Ovary (tissue), 9 donors: Measurements from ENCODE around the gene PKNOX1. TPM values are rescaled to one million over a fixed set of nuclear protein-coding genes. Genes with fewer than 3 reads are reported as not detected.

Experiments used
- DNase-seq, 5 donors: peaks; one replicate each; pipeline ENCODE4 v3.0.0-alpha.2; 2019 to 2020
- H3K27ac ChIP-seq, 2 donors: fragments of 200-600 bp; one replicate each; pipeline versions ENCODE4 v1.5.1 to v1.8.0; 2019 to 2022
- H3K27me3 ChIP-seq: fragments of 200-600 bp; one replicate; pipeline ENCODE4 v1.8.0; 2022
- H3K36me3 ChIP-seq: fragments of 200-600 bp; sonication (generic); one replicate; pipeline ENCODE4 v1.5.1; 2019
- H3K4me1 ChIP-seq: one replicate; pipeline ENCODE4 v1.8.1; 2013; ENCODE audit warnings: mild to moderate bottlenecking, moderate library complexity; ENCODE audit not compliant: insufficient read depth
- H3K4me3 ChIP-seq: fragments of 200-600 bp; sonication (generic); one replicate; pipeline ENCODE4 v1.5.1; 2017
- H3K9me3 ChIP-seq, 2 donors: fragments of 200-600 bp in 1 of 2; sonication (generic) in 1 of 2; one replicate each; pipeline versions ENCODE4 v1.5.1 to v1.8.1; 2013 to 2019; ENCODE audit warnings: mild to moderate bottlenecking in 1 of 2, moderate library complexity in 1 of 2
- EP300 ChIP-seq: sonication (generic); formaldehyde crosslinking; IDR thresholded peaks from one replicate; pipeline ENCODE4 v1.6.1; 2017; ENCODE audit warnings: antibody characterized with exemption
- POLR2A ChIP-seq: fragments of 450-650 bp; IDR thresholded peaks from one replicate; pipeline ENCODE4 v1.6.1; 2017; ENCODE audit warnings: antibody characterized with exemption, mild to moderate bottlenecking, moderate library complexity
- WGBS, 3 donors: extraction: QIAGEN DNeasy Blood & Tissue Kit in 1 of 3; methylation state at CpG; one replicate each; pipeline versions ENCODE4 v1.1.5 to v1.1.7; 2013 to 2017; 5-methylcytosine and 5-hydroxymethylcytosine counted together
- intact Hi-C, 4 donors: fragments of 100-400 bp; cut with DNase I; formaldehyde crosslinking; loops; one replicate each; pipeline versions ENCODE4 v1.11.0 to v1.15.1; 2022 to 2023
- polyA plus RNA-seq, 2 donors: library from polyadenylated mRNA; stranded (reverse); fragments of 200-250 nt in 1 of 2; fragments of 350-450 nt in 1 of 2; fragmentation: Illumina TruSeq in 1 of 2; extraction: RNeasy Lipid Tissue Mini Kit (QIAGEN cat#74804) in 1 of 2; gene quantifications; one replicate each; pipeline ENCODE4 v1.2.3, GENCODE V29; 2013 to 2014
- total RNA-seq, 7 donors: library from RNA; depleted of rRNA in 2 of 7; stranded (reverse); fragments of >200 nt in 2 of 7; fragmentation: NEBNext Ultra II Directional in 3 of 7; extraction: Animal tissue kit (Norgen Biotek cat#: 25700) in 3 of 7; gene quantifications; one replicate each; pipeline versions ENCODE4 v1.1.0 to v1.2.4, GENCODE V29; 2016 to 2023
- TF ChIP-seq, protein P1 (sequence below), 3 donors: fragments of 450-650 bp in 2 of 3; fragments of 200-600 bp in 1 of 3; IDR thresholded peaks; one replicate each; pipeline versions ENCODE4 v1.5.1 to v1.8.0; 2016 to 2022; ENCODE audit warnings: antibody characterized with exemption in 3 of 3, mild to moderate bottlenecking in 1 of 3
- donor health status: DM: no; HTN: no; CAD: no; lungs with moderate emphysema.
- donor health status: DM: no; HTN: no; CAD: no.
- donor health status: Bipolar disorder and iron deficiency.
- donor health status: DM: yes; HTN: yes; CAD: no.
- donor health status: DM: no; HTN: no; CAD: no.
- donor health status: DM: yes; HTN: yes; CAD: no.

PKNOX1 gene
- total and polyA plus RNA-seq, 9 donors: 7.0 to 50.9 (median 25.4) TPM

DNA sequence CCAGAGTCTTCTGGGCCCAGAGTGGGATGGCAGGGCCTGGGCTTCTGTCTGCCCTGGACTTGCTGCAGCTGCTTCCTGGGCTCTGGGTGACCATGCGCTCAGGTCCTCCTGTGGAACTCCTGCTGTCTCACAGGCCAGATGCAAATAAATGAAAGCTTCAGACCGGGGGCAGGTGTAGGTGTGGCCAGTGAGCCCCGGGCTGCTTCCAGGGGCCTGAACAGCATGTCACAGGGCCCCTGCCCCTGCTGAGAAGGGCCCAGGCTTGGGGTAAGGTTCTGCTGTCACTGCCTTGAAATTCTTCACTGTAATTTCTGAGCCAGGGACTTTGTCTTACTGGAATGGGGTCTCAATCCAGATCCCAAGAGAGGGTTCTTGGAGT, 2.5 kb upstream of the PKNOX1 start:
- no peak for TF ChIP-seq EP300
- TF ChIP-seq, protein P1, sequence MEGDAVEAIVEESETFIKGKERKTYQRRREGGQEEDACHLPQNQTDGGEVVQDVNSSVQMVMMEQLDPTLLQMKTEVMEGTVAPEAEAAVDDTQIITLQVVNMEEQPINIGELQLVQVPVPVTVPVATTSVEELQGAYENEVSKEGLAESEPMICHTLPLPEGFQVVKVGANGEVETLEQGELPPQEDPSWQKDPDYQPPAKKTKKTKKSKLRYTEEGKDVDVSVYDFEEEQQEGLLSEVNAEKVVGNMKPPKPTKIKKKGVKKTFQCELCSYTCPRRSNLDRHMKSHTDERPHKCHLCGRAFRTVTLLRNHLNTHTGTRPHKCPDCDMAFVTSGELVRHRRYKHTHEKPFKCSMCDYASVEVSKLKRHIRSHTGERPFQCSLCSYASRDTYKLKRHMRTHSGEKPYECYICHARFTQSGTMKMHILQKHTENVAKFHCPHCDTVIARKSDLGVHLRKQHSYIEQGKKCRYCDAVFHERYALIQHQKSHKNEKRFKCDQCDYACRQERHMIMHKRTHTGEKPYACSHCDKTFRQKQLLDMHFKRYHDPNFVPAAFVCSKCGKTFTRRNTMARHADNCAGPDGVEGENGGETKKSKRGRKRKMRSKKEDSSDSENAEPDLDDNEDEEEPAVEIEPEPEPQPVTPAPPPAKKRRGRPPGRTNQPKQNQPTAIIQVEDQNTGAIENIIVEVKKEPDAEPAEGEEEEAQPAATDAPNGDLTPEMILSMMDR (IDR thresholded peaks at IDR 0.05): no peak
- TF ChIP-seq POLR2A: no peak
- H3K4me1 ChIP-seq: no peaks in the 10 kb centered on the region
- 53 to 72% (median 65%) methylated on average over 3 of the region's 3 CpGs for WGBS, 3 donors
- H3K9me3 ChIP-seq: no peaks in the 10 kb centered on the region
- DNase-seq: no peak
- H3K27me3 ChIP-seq: no peaks in the 10 kb centered on the region
- no peak overlapping the region for H3K27ac ChIP-seq
- intact Hi-C loops: loop anchor here in 1 of 4 donors (5.0 to 10.0 kb wide), 2 partner anchors 77 to 755 kb away; partner anchors contain the start of gene NDUFV3
- no peaks in the 10 kb centered on the region for H3K36me3 ChIP-seq
- H3K4me3 ChIP-seq: no peak overlapping the region

DNA sequence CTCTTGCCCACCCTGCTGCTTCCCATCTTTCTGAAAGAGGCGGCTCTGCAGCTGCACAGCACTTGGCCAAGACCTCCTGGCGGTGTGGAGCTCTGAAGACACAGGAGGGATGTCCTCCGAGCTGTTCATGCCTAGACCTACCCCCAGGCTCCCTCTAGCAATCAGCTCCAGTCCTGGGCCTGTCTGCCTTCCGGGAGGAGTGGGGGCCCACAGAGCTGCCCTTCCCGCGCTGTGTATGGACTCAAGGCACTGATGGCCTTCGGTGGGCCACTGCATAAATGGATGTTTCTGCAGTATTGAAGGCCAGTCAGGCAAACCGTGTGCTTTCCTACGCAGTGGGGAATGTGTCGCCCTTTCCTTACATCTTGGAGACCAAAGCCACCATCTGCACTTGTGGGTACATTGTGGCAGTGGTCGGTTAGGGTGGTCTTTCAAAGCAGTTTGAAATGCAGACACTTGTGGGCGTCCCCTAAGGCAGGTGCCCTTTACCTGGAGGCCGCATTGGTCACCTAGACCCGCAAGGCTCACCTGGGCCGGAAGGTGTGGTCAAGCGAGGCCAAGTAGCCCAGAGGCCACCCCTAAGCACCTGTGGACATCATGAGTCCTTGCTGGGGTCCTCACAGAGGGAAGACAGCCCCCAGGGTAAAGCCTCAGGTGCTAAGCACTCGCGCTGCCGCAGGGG, 912 bp upstream of the PKNOX1 start:
- H3K27me3 ChIP-seq: no peaks in the 10 kb centered on the region
- H3K4me1 ChIP-seq: no peaks in the 10 kb centered on the region
- no peaks in the 10 kb centered on the region for H3K36me3 ChIP-seq
- H3K9me3 ChIP-seq: no peaks in the 10 kb centered on the region
- peak overlapping the region; percentile 56 for H3K4me3 ChIP-seq
- WGBS, 3 donors: 64 to 67% (median 66%) methylated on average over 18 to 19 of the region's 19 CpGs
- intact Hi-C loops: loop anchor here in 1 of 4 donors (5.0 to 10.0 kb wide), 2 partner anchors 79 to 754 kb away; partner anchors contain the start of gene NDUFV3
- peak; percentile 30 to 55 (median 49) for DNase-seq
- H3K27ac ChIP-seq: peak overlapping the region; percentile 67 to 87
- TF ChIP-seq EP300 (no peak), POLR2A (no peak)

DNA sequence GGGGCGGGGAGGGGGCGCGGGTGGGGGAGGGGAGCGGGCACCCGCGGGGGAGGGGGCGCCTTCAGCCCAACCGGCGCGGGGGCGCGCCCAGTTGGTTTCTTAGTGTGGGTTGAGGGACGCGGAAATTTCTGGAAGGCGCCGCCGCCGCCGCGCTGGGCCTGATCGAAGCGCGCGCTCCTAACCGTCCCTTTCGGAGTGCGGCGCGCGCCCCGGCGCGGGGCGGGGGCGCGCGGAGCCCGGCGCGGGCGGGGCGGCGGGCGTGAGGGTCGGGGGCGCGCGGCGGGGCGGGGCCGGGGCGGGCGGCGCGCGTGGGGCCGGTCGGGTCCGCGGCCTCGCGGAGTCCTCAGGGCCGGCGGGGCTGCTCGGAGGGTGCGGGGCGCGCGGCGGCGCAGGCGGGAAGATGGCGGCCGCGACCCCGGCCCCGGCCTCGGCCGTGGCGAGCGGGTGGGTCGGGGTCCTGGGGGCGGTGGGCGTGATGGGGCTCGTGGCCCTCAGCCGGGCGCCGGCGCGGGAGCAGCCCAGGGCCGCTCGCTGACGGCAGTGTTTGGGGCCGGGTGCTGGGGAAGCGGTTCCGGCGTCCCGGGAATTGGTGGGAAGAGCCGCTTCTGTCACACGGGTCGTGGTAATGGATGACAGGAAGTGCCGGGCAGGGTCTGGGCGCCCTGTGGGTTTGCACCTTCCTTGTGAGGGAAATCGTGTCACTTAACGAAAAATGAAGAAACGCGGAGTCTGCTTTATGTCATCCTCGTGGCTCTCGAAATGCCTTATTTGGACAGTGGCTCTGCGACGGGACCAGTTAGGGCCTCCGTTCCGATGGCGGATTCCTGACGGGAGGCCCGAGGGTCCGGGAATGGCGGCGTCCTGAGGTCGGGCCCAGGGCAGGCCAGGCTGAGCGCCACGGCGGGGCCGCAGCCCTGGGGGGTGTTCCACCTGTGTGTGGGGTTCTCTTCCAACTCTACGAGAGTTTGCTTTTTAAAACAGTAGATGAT, 764 bp downstream of the PKNOX1 start:
- WGBS, 3 donors: 0 to 1% (median 1%) methylated on average over 32 to 124 of the region's 125 CpGs
- TF ChIP-seq EP300: no peak
- peak; percentile 41 for TF ChIP-seq POLR2A
- H3K36me3 ChIP-seq: no peaks in the 10 kb centered on the region
- peak overlapping the region; percentile 79 for H3K4me3 ChIP-seq
- H3K27ac ChIP-seq: peak overlapping the region; percentile 99
- no peaks in the 10 kb centered on the region for H3K4me1 ChIP-seq
- no peaks in the 10 kb centered on the region for H3K27me3 ChIP-seq
- intact Hi-C loops: loop anchor here in 1 of 4 donors (5.0 to 10.0 kb wide), 2 partner anchors 80 to 752 kb away; partner anchors contain the start of gene NDUFV3
- peak in 3 of 5 donors; percentile 43 to 86 (median 65) for DNase-seq
- H3K9me3 ChIP-seq: no peaks in the 10 kb centered on the region

DNA sequence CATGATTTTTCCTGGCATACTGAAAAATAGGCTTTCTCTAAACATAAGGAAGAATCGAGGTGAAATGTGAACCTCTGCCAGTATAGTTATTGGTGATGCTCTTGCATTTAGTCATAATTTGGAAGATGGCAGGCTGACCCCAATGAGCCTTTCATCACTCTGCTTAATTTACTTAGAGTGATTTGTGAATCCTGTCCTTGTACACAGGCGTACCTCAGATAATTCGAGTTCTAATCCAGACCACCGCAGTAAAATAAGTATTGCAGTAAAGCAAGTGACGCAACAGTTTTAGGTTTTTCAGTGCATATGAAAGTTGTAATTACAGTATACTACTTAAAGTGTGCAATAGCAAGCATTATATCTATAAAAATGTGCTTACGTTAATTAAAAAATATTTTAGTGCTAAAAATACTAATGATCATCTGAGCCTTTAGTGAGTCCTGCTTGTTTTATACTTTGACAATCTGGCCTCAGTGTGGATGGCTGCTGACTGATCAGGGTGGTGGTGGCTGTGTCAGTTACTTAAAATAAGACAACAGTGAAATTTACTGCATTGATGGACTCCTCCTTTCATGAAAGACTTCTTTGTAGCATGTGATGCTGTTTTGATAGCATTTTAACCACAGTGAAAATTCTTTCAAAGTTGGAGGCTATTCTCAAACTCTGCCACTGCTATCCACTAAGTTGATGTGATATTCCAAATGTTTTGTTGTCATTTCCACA, 1.7 kb downstream of the PKNOX1 start:
- intact Hi-C loops: loop anchor here in 1 of 4 donors (10.0 kb wide), 1 partner anchor 81 kb away; the partner anchor contains the start of gene NDUFV3
- WGBS, 3 donors: 38 to 46% (median 39%) methylated on average over 6 of the region's 6 CpGs
- peak overlapping the region; percentile 92 to 99 for H3K27ac ChIP-seq
- H3K27me3 ChIP-seq: no peaks in the 10 kb centered on the region
- no peaks in the 10 kb centered on the region for H3K36me3 ChIP-seq
- H3K9me3 ChIP-seq: no peaks in the 10 kb centered on the region
- TF ChIP-seq, protein P1 (IDR thresholded peaks at IDR 0.05): no peak
- TF ChIP-seq POLR2A (no peak), EP300 (no peak)
- no peaks in the 10 kb centered on the region for H3K4me1 ChIP-seq
- no peak for DNase-seq
- H3K4me3 ChIP-seq: peak overlapping the region; percentile 62
